UCSD-AML1 (cell line): ENCODE results near the gene DMXL1.
"Not testable (repeated sequence)": the region's sequence is repeated elsewhere in the genome, so short reads cannot be mapped to it uniquely, and the experiment has no call there.

ENCODE experiments used
- DNase-seq: peaks from one replicate; lab custom pipeline; 2025; ENCODE audit not compliant: unreplicated experiment; lab: John Stamatoyannopoulos, UW

DMXL1 gene

DNA sequence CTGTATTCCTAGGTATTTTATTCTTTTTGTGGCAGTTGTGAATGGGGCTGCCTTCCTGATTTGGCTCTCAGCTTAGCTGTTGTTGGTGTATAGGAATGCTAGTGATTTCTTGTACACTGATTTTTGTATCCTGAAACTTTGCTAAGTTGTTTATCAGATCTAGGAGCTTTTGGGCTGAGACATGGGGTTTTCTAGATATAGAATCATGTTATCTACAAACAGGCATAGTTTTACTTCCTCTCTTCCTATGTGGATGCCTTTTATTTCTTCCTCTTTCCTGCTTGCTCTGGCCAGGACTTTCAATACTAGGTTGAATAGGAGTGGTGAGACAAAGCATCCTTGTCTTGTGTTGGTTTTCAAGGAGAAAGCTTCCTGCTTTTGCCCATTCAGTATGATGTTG lies 129.9 kb downstream of the DMXL1 start:
- DNase-seq: no peak

DNA sequence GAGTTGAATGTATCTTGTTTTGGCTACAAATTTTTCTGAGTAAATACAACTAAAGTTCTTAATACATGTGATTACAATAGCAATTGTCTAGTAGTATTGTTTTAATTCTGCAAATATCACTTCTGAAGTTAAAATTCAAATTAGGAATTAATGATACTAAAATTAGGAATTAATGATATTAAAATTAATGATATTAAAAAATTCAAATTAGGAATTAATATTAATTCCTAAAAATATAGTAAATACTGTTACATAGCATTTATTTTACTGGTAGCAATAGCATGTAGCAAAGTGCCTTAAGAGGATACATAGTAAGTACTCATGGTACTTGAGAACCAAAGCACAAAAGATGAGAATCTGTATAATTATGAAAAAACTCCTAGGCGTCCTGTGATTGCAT lies 136.2 kb downstream of the DMXL1 start:
- DNase-seq: no peak

DNA sequence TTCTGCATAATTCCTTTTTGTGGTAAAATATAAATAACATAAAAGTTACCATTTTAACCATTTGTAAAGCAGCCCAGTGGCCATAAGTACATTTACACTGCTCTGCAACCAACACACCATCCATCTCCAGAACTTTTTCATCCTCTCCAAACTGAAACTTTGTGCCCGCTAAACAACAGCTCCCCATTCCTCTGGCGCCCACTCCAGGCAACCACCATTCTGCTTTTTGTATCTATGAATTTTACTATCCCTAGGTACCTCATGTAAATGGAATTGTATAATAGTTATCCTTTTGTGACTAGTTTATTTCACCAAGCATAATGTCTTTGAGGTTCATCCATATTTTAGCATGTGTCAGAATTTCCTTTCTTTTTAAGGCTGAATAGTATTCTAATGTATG lies 141.1 kb downstream of the DMXL1 start:
- no peak for DNase-seq

DNA sequence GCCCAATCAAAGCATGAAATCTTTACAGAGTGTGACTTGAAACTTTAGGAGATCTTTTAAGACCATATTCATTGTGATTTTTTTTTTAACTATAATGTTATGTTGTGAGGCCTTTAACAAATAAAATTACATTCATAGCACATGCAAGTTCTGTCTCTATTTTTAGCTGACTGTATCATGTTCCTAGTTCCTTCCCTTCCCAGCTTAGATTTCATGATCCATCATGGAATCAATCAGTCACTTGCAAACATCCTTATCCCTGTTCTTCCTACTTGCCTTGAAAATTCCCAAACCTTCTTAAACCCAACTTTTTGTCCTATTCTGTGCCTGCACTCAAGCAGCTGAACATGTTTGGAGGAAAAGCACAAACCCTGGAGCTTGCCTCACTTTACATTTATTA lies 141.8 kb downstream of the DMXL1 start:
- no peak for DNase-seq

DNA sequence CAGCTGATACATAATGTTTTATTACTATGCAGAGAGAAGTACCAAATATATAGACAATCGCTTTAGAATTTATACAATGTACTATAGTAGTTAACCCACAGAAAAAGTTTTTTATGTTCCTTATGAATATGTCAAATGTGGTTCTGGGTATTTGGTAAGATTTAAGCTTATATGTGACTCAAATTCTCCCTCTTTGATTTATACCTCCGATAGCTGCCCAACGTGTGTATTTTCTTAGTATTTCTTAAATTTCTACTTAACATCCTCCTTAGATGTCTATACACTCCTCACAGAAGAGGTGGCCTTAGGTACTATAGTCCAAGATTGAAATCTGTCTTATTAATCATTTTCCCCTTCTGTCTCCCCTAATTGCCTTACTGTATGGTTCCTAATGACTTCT lies 146.3 kb downstream of the DMXL1 start:
- no peak for DNase-seq

DNA sequence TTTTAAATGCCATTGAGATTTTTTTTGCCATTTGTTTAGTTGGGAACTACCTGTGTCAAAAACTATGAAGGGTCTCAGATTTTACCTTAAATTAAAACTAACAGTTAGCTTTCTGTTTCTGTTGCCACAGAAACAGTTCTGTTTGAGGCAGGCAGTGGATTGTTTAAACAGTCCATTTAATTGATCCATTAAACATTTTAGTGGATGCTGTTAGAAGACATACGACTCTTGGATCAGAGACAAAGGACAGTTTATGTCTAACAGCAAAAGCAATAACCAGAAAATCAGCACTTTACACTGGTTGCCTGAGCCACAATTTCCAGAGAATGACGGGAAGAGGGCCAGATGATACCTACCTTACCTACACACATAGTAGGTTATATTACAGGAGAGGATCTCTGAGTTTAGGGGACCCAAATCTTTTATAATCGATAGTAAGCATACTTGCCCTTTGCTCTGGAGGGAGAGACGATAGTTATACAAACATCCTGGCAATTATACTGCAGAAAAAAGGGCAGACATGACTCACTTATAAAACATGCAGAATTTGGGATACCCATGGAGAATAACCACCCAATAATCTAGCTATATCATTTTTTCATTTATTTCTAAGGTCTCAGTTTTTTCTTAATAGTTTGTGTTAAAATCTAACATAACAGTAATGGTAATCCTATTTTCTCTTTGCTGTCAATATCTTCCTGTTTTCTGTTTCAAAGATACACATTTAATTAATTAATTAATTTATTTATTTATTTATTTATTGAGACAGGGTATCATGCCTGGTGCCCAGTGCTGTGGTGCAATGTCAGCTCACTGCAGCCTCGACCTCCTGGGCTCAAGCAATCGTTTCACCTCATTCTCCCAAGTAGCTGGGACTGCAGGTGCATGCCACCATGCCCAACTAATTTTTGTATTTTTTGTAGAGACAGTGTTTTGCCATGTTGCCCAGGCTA lies 148.2 kb downstream of the DMXL1 start:
- no peak for DNase-seq

DNA sequence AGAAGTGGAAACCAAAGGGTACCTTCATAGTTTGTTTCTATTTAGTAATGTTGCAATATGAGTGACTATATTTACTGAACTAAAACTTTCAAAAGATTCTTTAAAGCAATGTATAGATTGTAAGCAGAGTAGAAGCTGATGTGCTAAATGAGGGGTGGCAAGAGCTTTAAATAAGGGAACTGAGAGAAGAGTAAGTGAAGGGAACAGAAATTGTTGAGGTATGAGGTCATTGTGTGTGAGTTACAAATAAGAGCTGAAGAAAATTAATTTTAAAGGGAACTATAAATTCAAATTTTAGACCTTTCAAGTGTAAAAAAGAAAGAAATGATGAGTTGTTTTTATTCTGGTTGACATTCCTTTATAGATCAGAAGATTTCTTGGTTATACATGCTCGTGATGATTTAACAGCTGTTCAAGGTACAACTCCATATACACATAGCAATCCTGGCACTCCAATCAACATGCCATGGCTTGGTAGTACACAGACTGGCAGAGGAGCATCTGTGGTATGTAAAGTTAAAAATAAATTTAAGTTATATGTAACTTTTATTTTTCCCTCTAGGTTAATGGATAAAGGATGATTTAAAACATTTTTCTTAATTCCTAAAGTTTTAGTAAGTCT lies 149.8 kb downstream of the DMXL1 start:
- no peak for DNase-seq

DNA sequence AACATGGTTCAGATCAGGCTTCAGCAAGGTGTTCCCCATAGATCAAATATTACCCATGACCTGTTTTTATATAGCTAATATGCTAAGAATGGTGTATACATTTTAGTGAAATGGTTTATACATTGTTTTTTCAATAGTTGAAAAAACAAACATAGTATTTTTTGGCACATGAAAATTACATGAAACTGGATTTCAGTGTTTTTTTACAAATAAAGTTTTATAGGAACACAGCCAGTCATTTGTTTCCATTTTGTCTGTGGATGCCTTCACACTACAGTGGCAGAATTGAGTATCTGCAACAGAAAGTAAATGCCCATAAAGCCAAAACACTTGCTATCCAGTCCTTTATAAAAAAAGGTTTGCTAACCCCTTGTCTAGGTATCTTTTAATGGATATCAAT lies 150.4 kb downstream of the DMXL1 start:
- no peak for DNase-seq

DNA sequence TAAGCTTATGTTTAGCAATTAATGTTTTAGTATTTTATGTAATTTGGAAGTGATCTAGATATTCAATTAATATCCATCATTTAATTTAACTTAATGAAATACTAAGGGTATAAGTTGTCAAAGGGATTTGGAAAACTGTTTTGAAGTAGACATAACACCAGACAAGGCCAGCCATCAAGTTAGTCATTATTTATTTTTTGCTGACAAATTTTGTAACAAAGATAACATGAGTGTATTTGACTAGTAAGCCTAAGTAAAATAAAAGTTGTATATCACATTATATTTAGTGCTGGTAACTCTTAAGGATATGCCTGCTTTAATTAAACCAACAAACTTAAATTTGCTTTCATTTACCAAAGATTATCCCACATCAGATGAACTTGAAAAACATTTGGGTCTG lies 159.1 kb downstream of the DMXL1 start:
- no peak for DNase-seq

DNA sequence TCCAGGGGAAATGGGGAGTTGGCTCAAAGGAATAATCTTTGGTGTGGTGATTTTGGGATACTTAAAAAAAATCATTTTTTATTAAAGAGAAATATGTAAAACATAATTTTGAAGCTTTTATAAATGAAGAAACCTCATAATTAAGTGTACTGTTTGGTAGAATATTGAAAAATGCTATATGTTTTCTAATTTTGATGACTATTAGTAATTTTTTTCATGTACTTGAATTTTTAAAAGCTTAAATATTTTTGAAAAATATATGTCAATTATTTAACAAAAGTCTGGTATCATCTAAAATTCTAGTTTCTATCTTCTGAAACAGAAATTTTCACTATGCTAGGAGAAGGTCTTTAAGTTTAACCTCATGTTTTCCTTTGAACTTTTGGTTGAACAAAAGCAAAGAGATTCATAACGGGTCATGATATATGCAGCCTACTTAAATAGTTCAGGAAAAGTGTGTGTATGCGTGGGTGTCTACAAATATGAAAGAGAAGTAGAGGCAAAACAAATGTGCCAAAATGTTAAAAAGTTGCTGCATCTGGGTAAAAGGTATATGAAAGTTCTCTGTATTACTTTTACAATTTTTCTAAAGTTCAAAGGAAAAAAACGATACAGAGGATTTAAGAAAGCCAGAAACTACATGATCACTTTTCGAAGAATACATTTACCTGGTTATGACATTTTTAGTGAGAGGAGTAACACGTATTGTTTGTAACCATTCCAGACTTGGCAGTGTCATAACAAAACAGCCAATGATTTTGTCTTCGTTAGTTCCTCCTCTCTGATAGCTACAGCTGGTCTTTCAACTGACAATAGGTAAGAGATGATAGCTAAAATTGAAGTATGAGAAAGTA lies 167.6 kb downstream of the DMXL1 start:
- DNase-seq: no peak

DNA sequence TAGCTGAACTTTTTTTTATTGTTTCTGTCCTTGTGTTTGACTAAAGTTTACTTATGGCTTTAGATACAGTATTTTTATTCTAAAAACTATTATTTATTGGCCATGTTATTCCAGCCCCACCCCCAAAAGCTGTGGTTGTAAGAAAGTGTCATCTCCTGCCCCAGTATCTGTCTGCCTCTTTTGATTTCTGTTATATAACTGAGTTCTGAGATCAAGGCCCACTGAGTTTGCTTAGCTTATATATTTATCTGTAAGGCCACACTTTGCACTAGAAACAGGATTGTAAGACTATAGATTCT lies 168.2 kb downstream of the DMXL1 start:
- DNase-seq: no peak

DNA sequence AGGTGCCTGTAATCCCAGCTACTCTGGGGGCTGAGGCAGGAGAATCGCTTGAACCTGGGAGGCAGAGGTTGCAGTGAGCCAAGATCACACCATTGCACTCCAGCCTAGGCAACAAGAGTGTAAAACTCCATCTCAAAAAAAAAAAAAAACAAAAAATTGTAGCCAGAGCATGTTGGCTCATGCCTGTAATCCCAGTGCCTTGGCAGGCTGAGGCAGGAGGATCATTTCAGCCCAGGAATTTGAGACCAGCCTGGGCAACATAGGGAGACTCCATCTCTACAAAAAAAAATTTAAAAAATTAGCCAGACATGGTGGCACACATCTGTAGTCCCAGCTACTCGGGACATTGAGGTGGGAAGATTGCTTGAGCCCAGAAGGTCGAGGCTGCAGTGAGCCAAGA lies 168.9 kb downstream of the DMXL1 start:
- not testable (repeated sequence) for DNase-seq

DNA sequence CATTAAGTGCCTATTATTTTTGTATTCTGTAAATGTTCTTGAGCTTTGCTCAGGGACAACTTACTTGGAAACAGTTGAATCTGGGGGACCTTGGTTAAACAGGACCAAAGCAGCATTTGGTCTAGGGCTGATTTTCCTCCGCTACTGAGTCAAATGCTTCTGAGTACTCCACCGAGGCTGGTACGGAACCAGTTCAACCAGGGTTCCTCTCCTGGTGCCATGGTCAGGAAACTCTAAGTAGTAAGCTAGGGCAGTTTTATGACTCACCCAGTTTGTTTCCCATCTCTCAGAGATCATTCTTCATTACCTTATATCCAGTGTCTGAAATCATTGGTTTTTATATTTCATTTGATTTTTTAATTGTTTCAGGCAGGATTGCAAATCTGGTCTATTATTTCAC lies 173.0 kb downstream of the DMXL1 start:
- DNase-seq: no peak

DNA sequence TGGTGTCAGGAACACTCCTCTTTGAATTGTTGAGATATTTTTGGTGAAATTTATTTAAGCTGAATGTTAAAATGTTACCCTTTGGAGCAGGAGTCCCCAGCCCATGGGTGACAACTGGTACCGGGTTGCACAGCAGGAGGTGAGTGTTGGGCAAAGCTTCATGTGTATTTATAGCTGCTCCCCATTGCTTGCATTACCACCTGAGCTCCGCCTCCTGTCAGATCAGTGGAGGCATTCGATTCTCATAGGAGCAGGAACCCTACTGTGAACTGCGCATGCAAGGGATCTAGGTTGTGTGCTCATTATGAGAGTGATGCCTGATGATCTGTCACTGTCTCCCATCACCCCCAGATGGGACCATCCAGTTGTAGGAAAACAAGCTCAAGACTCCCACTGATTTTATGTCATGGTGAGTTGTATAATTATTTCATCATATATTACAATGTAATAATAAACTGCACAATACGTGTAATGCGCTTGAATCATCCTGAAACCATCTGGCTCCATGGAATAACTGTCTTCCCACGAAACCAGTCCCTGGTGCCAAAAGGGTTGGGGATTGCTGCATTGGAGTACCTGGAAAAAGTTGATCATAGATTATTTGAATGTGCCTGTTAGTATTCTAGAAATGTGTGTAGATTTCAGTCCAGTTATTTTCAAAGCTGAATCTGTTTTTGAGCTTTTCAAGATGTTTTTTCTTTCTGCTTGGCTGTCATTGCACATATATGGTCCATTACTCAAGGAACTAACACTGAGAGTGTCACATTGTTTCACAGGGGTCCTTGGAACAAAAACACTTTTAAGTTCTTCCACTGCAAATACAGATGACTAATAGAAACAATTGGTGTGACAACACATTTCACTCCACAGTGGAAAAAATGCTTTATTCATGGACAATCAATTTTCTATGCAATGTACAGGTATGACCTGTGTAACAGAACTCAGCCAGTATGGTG lies 180.3 kb downstream of the DMXL1 start:
- DNase-seq: no peak

DNA sequence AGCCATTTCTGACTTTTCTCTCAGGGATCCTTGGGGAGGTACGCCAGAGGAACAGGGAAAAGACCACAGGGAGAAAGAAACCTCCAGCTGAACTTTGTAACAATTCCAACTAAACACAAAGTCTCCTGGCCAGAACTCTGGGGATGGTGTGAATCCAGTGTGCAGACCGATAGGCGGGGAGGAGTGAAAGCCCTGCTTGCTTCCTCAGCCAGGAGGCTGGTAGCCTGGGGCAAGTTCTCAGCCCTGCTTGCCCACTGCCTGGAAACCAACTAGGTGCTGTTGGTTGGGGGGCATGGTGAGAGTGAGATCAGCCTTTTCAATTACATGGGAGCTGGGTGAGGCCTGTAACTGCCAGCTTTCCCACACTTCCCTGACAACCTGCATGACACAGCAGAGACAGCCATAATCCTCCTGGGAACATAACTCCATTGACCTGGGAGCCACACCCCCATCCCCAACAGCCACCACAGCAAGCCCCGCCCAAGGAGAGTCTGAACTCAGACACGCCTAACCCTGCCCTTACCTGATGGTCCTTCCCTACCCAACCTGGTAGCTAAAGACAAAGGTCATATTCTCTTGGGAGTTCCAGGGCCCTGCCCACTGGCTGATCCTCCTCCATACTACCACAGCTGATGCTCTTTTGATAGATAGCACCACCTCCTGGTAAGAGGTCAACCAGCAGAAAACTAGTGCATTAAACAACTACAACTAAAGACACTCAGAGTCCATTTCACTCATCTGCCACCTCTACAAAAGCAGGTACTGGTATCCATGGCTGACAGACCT lies 184.9 kb downstream of the DMXL1 start:
- peak; percentile 19 for DNase-seq

DNA sequence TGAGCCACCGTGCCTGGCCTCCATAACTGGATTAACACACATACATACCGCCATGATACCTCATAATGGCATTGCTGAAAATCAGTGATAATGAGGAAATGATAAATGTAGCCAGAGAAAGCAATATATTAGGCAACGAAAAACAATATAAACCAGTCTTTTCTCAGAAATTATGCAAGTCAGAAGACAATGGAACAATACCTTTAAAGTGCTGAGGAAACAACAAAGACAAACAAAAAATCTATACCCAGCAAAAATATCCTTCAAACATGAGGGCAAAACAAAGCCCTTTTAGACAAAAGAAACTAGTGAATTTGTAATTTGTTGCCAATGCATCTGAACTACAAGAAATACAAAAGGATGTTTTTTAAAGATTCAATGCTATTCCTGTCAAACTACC lies 186.7 kb downstream of the DMXL1 start:
- no peak for DNase-seq

DNA sequence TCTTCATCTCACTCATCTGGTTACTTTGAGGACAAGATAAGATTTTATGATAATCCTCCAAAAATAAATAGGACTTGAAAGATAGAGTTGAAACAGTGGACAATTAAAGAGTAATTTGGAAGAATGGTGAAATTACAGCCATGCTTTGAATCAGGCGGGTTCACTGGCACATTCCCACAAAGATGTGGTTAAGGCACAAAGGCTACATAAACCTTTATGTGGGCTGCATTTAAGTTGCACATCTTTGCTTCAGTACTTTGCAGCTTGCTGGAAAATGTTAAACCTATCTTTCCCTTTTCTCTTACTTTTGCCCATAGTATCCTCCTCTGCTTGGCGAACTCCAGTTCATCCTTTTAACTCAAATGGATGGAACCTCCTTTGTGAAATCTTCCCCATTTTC lies 192.8 kb downstream of the DMXL1 start:
- DNase-seq: no peak

DNA sequence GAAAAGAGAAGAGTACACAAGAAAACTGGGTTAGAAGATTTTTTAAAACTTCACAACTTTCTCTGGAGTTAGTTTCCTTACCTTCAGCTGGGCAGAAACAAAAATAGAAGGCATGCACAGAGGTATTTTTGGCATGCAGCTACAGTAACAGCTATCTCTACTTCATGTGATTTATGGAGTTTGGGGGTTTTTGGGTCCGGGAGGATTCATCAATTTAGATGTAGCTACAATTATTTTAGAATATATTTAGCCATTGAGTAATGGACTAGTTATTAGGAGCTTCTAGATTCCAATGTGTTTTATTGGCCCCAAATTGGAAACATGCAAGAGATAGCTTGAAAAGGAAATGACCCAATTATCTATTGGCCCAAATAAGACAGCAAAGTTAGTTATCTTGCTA lies 193.3 kb downstream of the DMXL1 start:
- DNase-seq: no peak

DNA sequence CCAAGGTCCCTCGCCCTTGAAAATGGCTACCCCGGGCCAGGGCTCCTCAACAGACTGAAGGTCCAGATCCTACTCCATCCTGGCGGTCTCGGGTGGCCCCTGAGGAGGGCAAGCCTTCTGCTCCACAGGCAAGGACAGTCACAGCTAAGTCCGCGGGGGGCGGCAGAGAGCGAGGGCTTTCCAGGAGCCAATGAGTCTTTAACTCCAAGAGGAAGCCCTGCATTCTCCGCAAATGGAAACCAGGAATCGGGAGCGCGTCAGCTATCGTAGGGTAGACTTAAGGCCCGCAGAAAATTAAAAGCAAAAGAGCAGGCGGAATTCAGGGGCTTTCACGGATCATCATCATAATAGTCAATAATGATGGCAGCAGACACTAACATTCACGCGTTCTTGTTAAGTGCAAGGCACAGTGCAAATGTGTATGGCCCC lies 197.1 kb downstream of the DMXL1 start:
- DNase-seq: peak; percentile 77
